Astrocyte (in vitro differentiated cells and primary cell): ENCODE results near the gene CACNA1F. TPM values are rescaled to one million over a fixed set of nuclear protein-coding genes. Genes with fewer than 3 reads are reported as not detected.

Source experiments
- DNase-seq: peaks from one replicate; pipeline ENCODE4 v3.0.0-alpha.2; 2010; ENCODE audit warnings: low read depth
- FAIRE-seq: peaks from 2 replicates; lab custom pipeline; 2011; peaks lifted over from hg19 to GRCh38; lab: Jason Lieb, UNC
- H2AFZ ChIP-seq: 2 replicates; pipeline ENCODE4 v1.6.0; 2012; ENCODE audit warnings: low read depth, low read length, inconsistent platforms
- H3K27ac ChIP-seq: 2 replicates; pipeline ENCODE4 v1.5.1; 2011; ENCODE audit warnings: low read depth, low read length, inconsistent platforms
- H3K27me3 ChIP-seq: 2 replicates; pipeline ENCODE4 v1.6.0; 2011; ENCODE audit warnings: low read length, inconsistent platforms; ENCODE audit not compliant: insufficient read depth
- H3K36me3 ChIP-seq: 2 replicates; pipeline ENCODE4 v1.5.1; 2011; ENCODE audit warnings: low read length, inconsistent platforms; ENCODE audit not compliant: insufficient read depth
- H3K4me1 ChIP-seq: 2 replicates; pipeline ENCODE4 v1.5.1; 2011; ENCODE audit warnings: low read length, inconsistent platforms; ENCODE audit not compliant: insufficient read depth
- H3K4me2 ChIP-seq: 2 replicates; pipeline ENCODE4 v1.6.0; 2012; ENCODE audit warnings: low read length, inconsistent platforms
- H3K4me3 ChIP-seq: 2 replicates; pipeline ENCODE4 v1.5.1; 2011; ENCODE audit warnings: low read depth, mild to moderate bottlenecking, low read length, inconsistent platforms; ENCODE audit not compliant: insufficient read depth
- H3K79me2 ChIP-seq: 2 replicates; pipeline ENCODE4 v1.6.0; 2012; ENCODE audit warnings: mild to moderate bottlenecking, low read length, inconsistent platforms; ENCODE audit not compliant: insufficient read depth
- H3K9ac ChIP-seq: 2 replicates; pipeline ENCODE4 v1.6.0; 2012; ENCODE audit warnings: mild to moderate bottlenecking, low read length, inconsistent platforms
- H3K9me3 ChIP-seq: 2 replicates; pipeline ENCODE4 v1.5.1; 2012; ENCODE audit warnings: low read depth, mild to moderate bottlenecking, low read length, inconsistent platforms; ENCODE audit not compliant: insufficient read depth
- H4K20me1 ChIP-seq: 2 replicates; pipeline ENCODE4 v1.6.0; 2012; ENCODE audit warnings: low read length, inconsistent platforms; ENCODE audit not compliant: insufficient read depth
- H3K27ac Mint-ChIP-seq: one replicate; pipeline ENCODE4 v1.8.0; 2021; ENCODE audit warnings: mild to moderate bottlenecking, mixed read lengths; ENCODE audit not compliant: unreplicated experiment
- H3K27me3 Mint-ChIP-seq: one replicate; pipeline ENCODE4 v1.8.0; 2021; ENCODE audit warnings: low read depth, mixed read lengths; ENCODE audit not compliant: unreplicated experiment
- H3K36me3 Mint-ChIP-seq: one replicate; pipeline ENCODE4 v1.8.0; 2021; ENCODE audit warnings: low read depth, mixed read lengths; ENCODE audit not compliant: unreplicated experiment
- H3K4me1 Mint-ChIP-seq: one replicate; pipeline ENCODE4 v1.8.0; 2021; ENCODE audit warnings: low read depth, mixed read lengths; ENCODE audit not compliant: unreplicated experiment
- H3K4me3 Mint-ChIP-seq: one replicate; pipeline ENCODE4 v1.8.0; 2021; ENCODE audit warnings: mild to moderate bottlenecking, moderate library complexity, mixed read lengths; ENCODE audit not compliant: unreplicated experiment
- H3K9me3 Mint-ChIP-seq: one replicate; pipeline ENCODE4 v1.8.0; 2021; ENCODE audit warnings: mild to moderate bottlenecking, mixed read lengths; ENCODE audit not compliant: unreplicated experiment
- CTCF ChIP-seq: IDR thresholded peaks from 2 replicates; pipeline ENCODE4 v1.5.1; 2011; ENCODE audit warnings: low read depth, mild to moderate bottlenecking, inconsistent platforms, low read length, moderate library complexity; ENCODE audit not compliant: insufficient read depth
- EZH2 ChIP-seq: IDR thresholded peaks from 2 replicates; pipeline ENCODE4 v1.6.1; 2012; ENCODE audit warnings: mild to moderate bottlenecking, low read length, inconsistent platforms; ENCODE audit not compliant: insufficient read depth
- total RNA-seq: library from RNA; stranded (reverse); gene quantifications from 2 replicates; pipeline ENCODE4 v1.2.1, GENCODE V29; 2021

Gene CACNA1F
- total RNA-seq, 1 donor from 2014 or later: not detected

GRCh38 chrX:49250066-49250465, 16.9 kb upstream of the CACNA1F start:
- no peaks in the 10 kb centered on the region for H3K36me3 ChIP-seq
- H4K20me1 ChIP-seq: no peaks in the 10 kb centered on the region
- H3K4me1 ChIP-seq: no peaks in the 10 kb centered on the region
- H3K27ac ChIP-seq: no peak overlapping the region
- no peaks in the 10 kb centered on the region for H3K27me3 ChIP-seq
- FAIRE-seq (no peak), DNase-seq (no peak)
- Mint-ChIP-seq H3K9me3 (no peaks in the 10 kb centered on the region), H3K36me3 (peaks cover 6% of the 10 kb centered on the region), H3K27ac (no peak overlapping the region), H3K4me1 (no peaks in the 10 kb centered on the region), H3K4me3 (no peak overlapping the region), H3K27me3 (no peaks in the 10 kb centered on the region)
- no peak overlapping the region for H3K4me2 ChIP-seq
- H2AFZ ChIP-seq: no peak overlapping the region
- H3K79me2 ChIP-seq: no peaks in the 10 kb centered on the region
- no peak overlapping the region for H3K9ac ChIP-seq
- H3K4me3 ChIP-seq: no peak overlapping the region
- H3K9me3 ChIP-seq: no peaks in the 10 kb centered on the region
- TF ChIP-seq EZH2: no peak
- no peak for TF ChIP-seq CTCF

- Histone ChIP-seq H3K9me3 (no peaks in the 10 kb centered on the region), H3K27me3 (no peaks in the 10 kb centered on the region), H3K36me3 (no peaks in the 10 kb centered on the region), H3K4me2 (no peak overlapping the region), H3K9ac (no peak overlapping the region), H3K27ac (no peak overlapping the region), H4K20me1 (no peaks in the 10 kb centered on the region), H3K4me1 (no peaks in the 10 kb centered on the region), H3K4me3 (no peak overlapping the region), H2AFZ (no peak overlapping the region), H3K79me2 (no peaks in the 10 kb centered on the region)
- FAIRE-seq (no peak), DNase-seq (no peak)
- Mint-ChIP-seq H3K36me3 (peaks cover 6% of the 10 kb centered on the region), H3K4me3 (no peak overlapping the region), H3K9me3 (no peaks in the 10 kb centered on the region), H3K4me1 (no peaks in the 10 kb centered on the region), H3K27ac (no peak overlapping the region), H3K27me3 (no peaks in the 10 kb centered on the region)
- TF ChIP-seq EZH2 (no peak), CTCF (no peak)
Measured at GRCh38 chrX:49249616-49250015, 16.5 kb upstream of the CACNA1F start.

GRCh38 chrX:49249071-49249470, 15.9 kb upstream of the CACNA1F start:
- H3K9ac ChIP-seq: no peak overlapping the region
- Mint-ChIP-seq H3K9me3 (no peaks in the 10 kb centered on the region), H3K4me3 (no peak overlapping the region), H3K27ac (no peak overlapping the region), H3K4me1 (no peaks in the 10 kb centered on the region), H3K27me3 (no peaks in the 10 kb centered on the region), H3K36me3 (peaks cover 6% of the 10 kb centered on the region)
- no peak for TF ChIP-seq CTCF
- no peak for TF ChIP-seq EZH2
- no peaks in the 10 kb centered on the region for H3K4me1 ChIP-seq
- DNase-seq (no peak), FAIRE-seq (no peak)
- no peaks in the 10 kb centered on the region for H3K36me3 ChIP-seq
- no peaks in the 10 kb centered on the region for H4K20me1 ChIP-seq
- H3K79me2 ChIP-seq: no peaks in the 10 kb centered on the region
- no peak overlapping the region for H3K4me2 ChIP-seq
- H3K4me3 ChIP-seq: no peak overlapping the region
- H3K9me3 ChIP-seq: no peaks in the 10 kb centered on the region
- H3K27me3 ChIP-seq: no peaks in the 10 kb centered on the region
- no peak overlapping the region for H3K27ac ChIP-seq
- no peak overlapping the region for H2AFZ ChIP-seq
